Smooth muscle cell (in vitro differentiated cells): Measurements from ENCODE around the gene PPIL1. TPM values are rescaled to one million over a fixed set of nuclear protein-coding genes. Genes with fewer than 3 reads are reported as not detected.

Source experiments
- DNase-seq: peaks from one replicate; lab custom pipeline; 2025; ENCODE audit not compliant: unreplicated experiment; lab: John Stamatoyannopoulos, UW
- H2AFZ ChIP-seq: fragments of 200-600 bp; sonication (generic); 2 replicates; pipeline ENCODE4 v1.6.0; 2016; ENCODE audit warnings: antibody characterized with exemption, low read depth, mild to moderate bottlenecking
- H3F3A ChIP-seq: fragments of 200-600 bp; sonication (generic); 2 replicates; pipeline ENCODE4 v1.6.0; 2017; ENCODE audit warnings: antibody characterized with exemption, low read depth
- H3K27ac ChIP-seq: fragments of 200-600 bp; sonication (generic); 2 replicates; pipeline ENCODE4 v1.5.1; 2016; ENCODE audit warnings: low read depth, mild to moderate bottlenecking
- H3K27me3 ChIP-seq: fragments of 200-600 bp; sonication (generic); 2 replicates; pipeline ENCODE4 v1.6.1; 2016; ENCODE audit warnings: low read depth, mild to moderate bottlenecking
- H3K36me3 ChIP-seq: fragments of 200-600 bp; sonication (generic); 2 replicates; pipeline ENCODE4 v1.5.1; 2016; ENCODE audit warnings: low read depth
- H3K4me1 ChIP-seq: fragments of 200-600 bp; sonication (generic); 2 replicates; pipeline ENCODE4 v1.5.1; 2016; ENCODE audit warnings: low read depth
- H3K4me2 ChIP-seq: fragments of 200-600 bp; sonication (generic); 2 replicates; pipeline ENCODE4 v1.6.0; 2016; ENCODE audit warnings: mild to moderate bottlenecking
- H3K4me3 ChIP-seq: fragments of 200-600 bp; sonication (generic); 2 replicates; pipeline ENCODE4 v1.5.1; 2016; ENCODE audit warnings: mild to moderate bottlenecking
- H3K79me2 ChIP-seq: fragments of 200-600 bp; sonication (generic); 2 replicates; pipeline ENCODE4 v1.6.0; 2016; ENCODE audit warnings: low read depth, mild to moderate bottlenecking
- H3K9ac ChIP-seq: fragments of 200-600 bp; sonication (generic); 2 replicates; pipeline ENCODE4 v1.6.0; 2016; ENCODE audit warnings: low read depth
- H3K9me3 ChIP-seq: fragments of 200-600 bp; sonication (generic); replicated peaks from 2 replicates; pipeline ENCODE4 v1.5.1; 2016; ENCODE audit warnings: low read depth
- H4K20me1 ChIP-seq: fragments of 200-600 bp; sonication (generic); 2 replicates; pipeline ENCODE4 v1.6.0; 2016; ENCODE audit warnings: low read depth
- WGBS: methylation state at CpG from one replicate; pipeline ENCODE4 v1.1.7; 2016; ENCODE audit warnings: low lambda C conversion rate; 5-methylcytosine and 5-hydroxymethylcytosine counted together
- polyA plus RNA-seq: library from polyadenylated mRNA; unstranded; fragments of >200 nt; fragmentation: Nextera tagmentation; extraction: Ambion mirVana; gene quantifications from 2 replicates; pipeline ENCODE4 v1.2.1, GENCODE V29; 2016
- total RNA-seq: library from RNA; depleted of rRNA; stranded (reverse); fragments of >200 nt; gene quantifications from 2 replicates; pipeline ENCODE4 v1.2.3, GENCODE V29; 2014
- TF ChIP-seq, protein P1 (sequence below): fragments of 200-600 bp; sonication (generic); IDR thresholded peaks from 2 replicates; pipeline ENCODE4 v1.5.1; 2017; ENCODE audit warnings: borderline replicate concordance, mild to moderate bottlenecking, antibody characterized with exemption; ENCODE audit not compliant: insufficient read depth, poor library complexity, severe bottlenecking

Gene PPIL1
- total and polyA plus RNA-seq, 2 experiments from 2014 or later: 45.4 to 49.3 TPM

DNA sequence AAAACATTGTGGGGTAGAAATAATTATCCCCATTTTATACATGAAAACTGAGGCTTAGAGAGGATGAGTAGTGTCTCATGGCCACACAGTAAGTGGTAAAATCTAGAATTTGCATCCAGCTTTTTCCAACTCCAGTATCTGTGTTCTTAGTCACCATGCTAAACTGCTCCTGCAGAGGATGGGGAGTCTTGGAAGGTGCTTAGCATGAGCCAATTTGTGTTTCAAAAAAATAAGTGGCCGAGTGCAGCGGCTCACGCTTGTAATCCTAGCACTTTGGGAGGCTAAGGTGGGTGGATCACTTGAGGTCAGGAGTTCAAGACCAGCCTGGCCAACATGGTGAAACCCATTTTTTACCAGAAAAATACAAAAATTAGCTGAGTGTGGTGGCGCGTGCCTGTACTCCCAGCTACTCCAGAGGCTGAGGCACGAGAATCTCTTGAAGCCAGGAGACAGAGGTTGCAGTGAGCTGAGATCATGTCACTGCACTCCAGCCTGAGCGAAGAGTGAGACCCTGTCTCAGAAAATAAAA lies 13.6 kb upstream of the PPIL1 start:
- Histone ChIP-seq H3K4me2 (no peak overlapping the region), H3K9ac (no peak overlapping the region), H3K79me2 (peaks cover 54% of the 10 kb centered on the region), H3K27me3 (no peaks in the 10 kb centered on the region), H3K9me3 (no peaks in the 10 kb centered on the region), H3K4me1 (peaks cover 8% of the 10 kb centered on the region), H2AFZ (no peak overlapping the region), H4K20me1 (peaks cover 5% of the 10 kb centered on the region), H3K36me3 (no peaks in the 10 kb centered on the region), H3K27ac (no peak overlapping the region), H3K4me3 (no peak overlapping the region), H3F3A (no peaks in the 10 kb centered on the region)
- WGBS: 96% methylated on average over 7 of the region's 7 CpGs
- no peak for DNase-seq
- TF ChIP-seq, protein P1, sequence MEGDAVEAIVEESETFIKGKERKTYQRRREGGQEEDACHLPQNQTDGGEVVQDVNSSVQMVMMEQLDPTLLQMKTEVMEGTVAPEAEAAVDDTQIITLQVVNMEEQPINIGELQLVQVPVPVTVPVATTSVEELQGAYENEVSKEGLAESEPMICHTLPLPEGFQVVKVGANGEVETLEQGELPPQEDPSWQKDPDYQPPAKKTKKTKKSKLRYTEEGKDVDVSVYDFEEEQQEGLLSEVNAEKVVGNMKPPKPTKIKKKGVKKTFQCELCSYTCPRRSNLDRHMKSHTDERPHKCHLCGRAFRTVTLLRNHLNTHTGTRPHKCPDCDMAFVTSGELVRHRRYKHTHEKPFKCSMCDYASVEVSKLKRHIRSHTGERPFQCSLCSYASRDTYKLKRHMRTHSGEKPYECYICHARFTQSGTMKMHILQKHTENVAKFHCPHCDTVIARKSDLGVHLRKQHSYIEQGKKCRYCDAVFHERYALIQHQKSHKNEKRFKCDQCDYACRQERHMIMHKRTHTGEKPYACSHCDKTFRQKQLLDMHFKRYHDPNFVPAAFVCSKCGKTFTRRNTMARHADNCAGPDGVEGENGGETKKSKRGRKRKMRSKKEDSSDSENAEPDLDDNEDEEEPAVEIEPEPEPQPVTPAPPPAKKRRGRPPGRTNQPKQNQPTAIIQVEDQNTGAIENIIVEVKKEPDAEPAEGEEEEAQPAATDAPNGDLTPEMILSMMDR: no peak

DNA sequence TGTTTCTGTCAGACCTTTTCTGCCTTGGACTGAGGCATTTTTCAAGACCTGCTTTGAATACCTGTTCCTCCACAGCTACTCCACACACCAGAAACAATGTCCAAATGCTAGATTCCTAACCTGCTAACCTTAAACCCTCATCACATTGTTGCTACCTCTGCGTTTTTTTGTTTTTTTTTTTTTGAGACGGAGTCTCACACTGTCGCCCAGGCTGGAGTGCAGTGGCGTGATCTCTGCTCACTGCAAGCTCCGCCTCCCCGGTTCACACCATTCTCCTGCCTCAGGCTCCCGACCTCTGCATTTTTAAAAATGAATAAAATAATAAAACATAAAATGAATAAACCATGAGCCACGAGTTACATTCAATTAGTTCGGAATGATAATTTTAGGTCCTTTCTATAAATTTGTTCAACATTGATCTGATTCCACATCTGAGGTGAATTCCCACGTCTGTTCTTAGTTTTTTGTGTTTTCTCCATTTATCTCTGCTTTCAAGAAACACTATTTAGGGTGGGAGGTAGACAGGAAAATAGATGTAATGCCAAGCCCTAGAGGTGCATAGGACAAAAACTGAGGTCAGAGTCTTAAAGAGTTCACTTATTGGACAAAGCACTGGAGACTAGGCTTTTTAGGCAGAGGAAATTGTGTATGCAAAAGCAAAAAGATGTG lies 12.5 kb upstream of the PPIL1 start:
- H3K9ac ChIP-seq: no peak overlapping the region
- no peak overlapping the region for H2AFZ ChIP-seq
- H3K9me3 ChIP-seq: no peaks in the 10 kb centered on the region
- no peaks in the 10 kb centered on the region for H3K27me3 ChIP-seq
- DNase-seq: no peak
- 78% methylated on average over 10 of the region's 10 CpGs for WGBS
- peaks cover 48% of the 10 kb centered on the region for H3K79me2 ChIP-seq
- H3K4me2 ChIP-seq: peak overlapping the region; percentile 94
- H3K4me1 ChIP-seq: peaks cover 8% of the 10 kb centered on the region
- no peak overlapping the region for H3K27ac ChIP-seq
- peaks cover 5% of the 10 kb centered on the region for H4K20me1 ChIP-seq
- peak overlapping the region; percentile 93 for H3K4me3 ChIP-seq
- H3F3A ChIP-seq: no peaks in the 10 kb centered on the region
- no peaks in the 10 kb centered on the region for H3K36me3 ChIP-seq
- TF ChIP-seq, protein P1: no peak

DNA sequence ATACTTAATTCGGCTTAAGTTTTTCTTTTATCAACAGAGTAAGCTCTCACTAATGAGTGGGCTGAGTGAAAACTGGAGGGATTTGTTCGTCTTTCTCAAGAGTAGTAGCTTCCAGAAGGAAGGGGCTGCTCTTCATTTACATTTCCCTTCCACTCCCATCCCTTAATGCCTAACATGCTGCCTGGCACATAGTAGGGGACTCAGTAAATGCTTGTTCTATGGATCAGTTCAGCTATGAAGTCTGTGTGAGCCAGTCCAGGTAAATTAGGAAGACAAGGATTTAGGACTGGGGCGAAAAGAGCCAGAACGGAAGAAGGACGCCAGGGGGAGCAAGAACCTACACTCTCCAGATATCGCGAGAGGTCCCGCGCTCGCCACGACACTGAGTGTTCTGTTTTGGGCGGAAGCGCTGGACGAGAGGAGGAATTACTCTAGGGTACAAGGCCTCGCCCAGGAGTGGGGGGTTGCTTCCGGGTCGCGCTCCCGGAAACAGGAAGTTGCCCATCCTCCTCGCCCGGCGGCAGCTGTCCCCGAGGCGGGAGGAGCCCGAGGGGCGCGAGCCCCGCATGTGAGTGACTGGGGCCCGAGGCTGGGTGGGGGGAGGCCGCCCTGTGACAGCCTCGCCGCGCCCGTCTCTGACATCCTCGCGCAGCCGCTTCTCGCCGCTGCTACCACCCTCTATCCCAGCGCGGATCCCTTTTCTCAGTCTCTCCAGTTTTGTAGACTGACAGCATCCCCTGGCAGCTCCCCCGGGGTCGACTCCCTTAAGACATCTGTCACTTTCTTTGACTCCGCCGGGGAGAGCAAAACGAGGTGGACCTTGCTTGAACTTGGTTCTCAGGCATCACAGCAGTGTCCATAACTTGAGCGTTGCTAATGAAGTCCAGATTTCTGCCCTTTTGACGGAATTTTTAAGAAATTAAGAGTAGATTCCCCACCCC lies 11.1 kb upstream of the PPIL1 start, which contains the start of gene C6orf89:
Gene C6orf89, plus strand, starts transcription at position 492 of the 941 bp plus-strand sequence. CDS start 13,493 bp downstream, outside the sequence.
- 4% methylated on average over 48 of the region's 48 CpGs for WGBS
- Histone ChIP-seq H4K20me1 (peaks cover 5% of the 10 kb centered on the region), H3K9ac (peak within 1 kb of the TSS; percentile 91), H3K4me2 (peak within 1 kb of the TSS; percentile 94), H3K4me1 (peaks cover 8% of the 10 kb centered on the region), H3K27ac (peak within 1 kb of the TSS; percentile 74), H3K4me3 (peak within 1 kb of the TSS; percentile 93), H3K27me3 (no peaks in the 10 kb centered on the region), H3K36me3 (no peaks in the 10 kb centered on the region), H2AFZ (peak within 1 kb of the TSS; percentile 100), H3K79me2 (peaks cover 37% of the 10 kb centered on the region), H3F3A (no peaks in the 10 kb centered on the region), H3K9me3 (no peaks in the 10 kb centered on the region)
- DNase-seq: peak; percentile 85
- TF ChIP-seq, protein P1: peak; percentile 78
